Endothelial cell (in vitro differentiated cells): ENCODE measurements around the gene MCOLN1. TPM values are rescaled to one million over a fixed set of nuclear protein-coding genes. Genes with fewer than 3 reads are reported as not detected.

ENCODE experiments used
- DNase-seq: peaks from one replicate; pipeline ENCODE4 v3.0.0; 2021; ENCODE audit warnings: low spot score
- H3K27ac Mint-ChIP-seq: one replicate; pipeline ENCODE4 v1.8.0; 2021; ENCODE audit warnings: mixed read lengths, inconsistent platforms; ENCODE audit not compliant: unreplicated experiment
- H3K27me3 Mint-ChIP-seq: one replicate; pipeline ENCODE4 v1.8.0; 2021; ENCODE audit warnings: mild to moderate bottlenecking, moderate library complexity, mixed read lengths, inconsistent platforms; ENCODE audit not compliant: unreplicated experiment
- H3K36me3 Mint-ChIP-seq: one replicate; pipeline ENCODE4 v1.8.0; 2021; ENCODE audit warnings: mild to moderate bottlenecking, low read depth, mixed read lengths, inconsistent platforms; ENCODE audit not compliant: unreplicated experiment
- H3K4me1 Mint-ChIP-seq: one replicate; pipeline ENCODE4 v1.8.0; 2021; ENCODE audit warnings: mild to moderate bottlenecking, mixed read lengths, inconsistent platforms; ENCODE audit not compliant: unreplicated experiment
- H3K4me3 Mint-ChIP-seq: one replicate; pipeline ENCODE4 v1.8.0; 2021; ENCODE audit warnings: mild to moderate bottlenecking, mixed read lengths, inconsistent platforms; ENCODE audit not compliant: unreplicated experiment
- H3K9me3 Mint-ChIP-seq: one replicate; pipeline ENCODE4 v1.8.0; 2021; ENCODE audit warnings: mixed read lengths, inconsistent platforms; ENCODE audit not compliant: unreplicated experiment
- CTCF ChIP-seq: fragments of 200-600 bp; sonication (generic); IDR thresholded peaks from one replicate; pipeline ENCODE4 v1.5.0; 2021; ENCODE audit warnings: antibody characterized with exemption; ENCODE audit not compliant: unreplicated experiment
- total RNA-seq: library from RNA; stranded (reverse); fragmentation: NEBNext Ultra II Directional; extraction: Animal tissue kit (Norgen Biotek cat#: 25700); gene quantifications from one replicate; pipeline ENCODE4 v1.2.1, GENCODE V29; 2021; ENCODE audit not compliant: unreplicated experiment

MCOLN1 gene
- total RNA-seq, 1 donor from 2014 or later, result 24.2 TPM

GRCh38 chr19:7489609-7490044 is 32.8 kb upstream of the MCOLN1 start:
- Mint-ChIP-seq H3K9me3 (no peaks in the 10 kb centered on the region), H3K27ac (peak overlapping the region; percentile 76), H3K27me3 (peaks cover 3% of the 10 kb centered on the region), H3K36me3 (no peaks in the 10 kb centered on the region), H3K4me3 (peak overlapping the region; percentile 49), H3K4me1 (peaks cover 13% of the 10 kb centered on the region)
- DNase-seq, result no peak
- no peak for TF ChIP-seq CTCF

- no peak overlapping the region for H3K4me3 Mint-ChIP-seq
- H3K9me3 Mint-ChIP-seq, result no peaks in the 10 kb centered on the region
- DNase-seq, result no peak
- peaks cover 3% of the 10 kb centered on the region for H3K27me3 Mint-ChIP-seq
- H3K4me1 Mint-ChIP-seq, result peaks cover 13% of the 10 kb centered on the region
- TF ChIP-seq CTCF, result no peak
- H3K36me3 Mint-ChIP-seq, result no peaks in the 10 kb centered on the region
- H3K27ac Mint-ChIP-seq, result peak overlapping the region; percentile 77
These were observed 30.3 kb upstream of the MCOLN1 start for GRCh38 chr19:7492142-7492541.

- no peaks in the 10 kb centered on the region for H3K36me3 Mint-ChIP-seq
- H3K4me1 Mint-ChIP-seq, result peaks cover 13% of the 10 kb centered on the region
- peak overlapping the region; percentile 89 for H3K27ac Mint-ChIP-seq
- no peaks in the 10 kb centered on the region for H3K9me3 Mint-ChIP-seq
- H3K27me3 Mint-ChIP-seq, result peaks cover 3% of the 10 kb centered on the region
- DNase-seq, result no peak
- no peak for TF ChIP-seq CTCF
- H3K4me3 Mint-ChIP-seq, result peak overlapping the region; percentile 56
These were observed 29.9 kb upstream of the MCOLN1 start for GRCh38 chr19:7492558-7492957.

- H3K9me3 Mint-ChIP-seq, result no peaks in the 10 kb centered on the region
- H3K27ac Mint-ChIP-seq, result no peak overlapping the region
- TF ChIP-seq CTCF, result no peak
- H3K36me3 Mint-ChIP-seq, result no peaks in the 10 kb centered on the region
- H3K4me3 Mint-ChIP-seq, result no peak overlapping the region
- peaks cover 5% of the 10 kb centered on the region for H3K27me3 Mint-ChIP-seq
- DNase-seq, result no peak
- H3K4me1 Mint-ChIP-seq, result peaks cover 7% of the 10 kb centered on the region
These were observed 27.9 kb upstream of the MCOLN1 start for GRCh38 chr19:7494416-7495098.

- Mint-ChIP-seq H3K4me1 (peaks cover 6% of the 10 kb centered on the region), H3K4me3 (no peak overlapping the region), H3K27me3 (peaks cover 6% of the 10 kb centered on the region), H3K36me3 (no peaks in the 10 kb centered on the region), H3K27ac (no peak overlapping the region), H3K9me3 (no peaks in the 10 kb centered on the region)
- DNase-seq, result peak; percentile 34
- TF ChIP-seq CTCF, result peak; percentile 19
These were observed 25.1 kb upstream of the MCOLN1 start for GRCh38 chr19:7497292-7497691.
